WI38 (cell line): ENCODE measurements around the gene RABL6.
"Not testable (repeated sequence)": the region's sequence is repeated elsewhere in the genome, so short reads cannot be mapped to it uniquely, and the experiment has no call there.

ENCODE experiments used
- H3K4me3 ChIP-seq: 2 replicates; pipeline ENCODE4 v1.5.1; 2011; ENCODE audit warnings: low read depth, mild to moderate bottlenecking, control low read depth, low read length
- CTCF ChIP-seq: IDR thresholded peaks from 2 replicates; pipeline ENCODE4 v1.5.1; 2012; ENCODE audit warnings: low read depth, mild to moderate bottlenecking, control low read depth, low read length

RABL6 gene

GRCh38 chr9:136868644-136869043 is 60.9 kb downstream of the RABL6 start:
- no peak overlapping the region for H3K4me3 ChIP-seq
- TF ChIP-seq CTCF, result no peak

GRCh38 chr9:136869611-136870010 is 61.9 kb downstream of the RABL6 start:
- not testable (repeated sequence) for H3K4me3 ChIP-seq

- no peak overlapping the region for H3K4me3 ChIP-seq
- no peak for TF ChIP-seq CTCF
These were observed 67.4 kb downstream of the RABL6 start for GRCh38 chr9:136875155-136875554.

- no peak overlapping the region for H3K4me3 ChIP-seq
- TF ChIP-seq CTCF, result no peak
These were observed 68.7 kb downstream of the RABL6 start for GRCh38 chr9:136876476-136876875.

- TF ChIP-seq CTCF, result no peak
These were observed 72.9 kb downstream of the RABL6 start for GRCh38 chr9:136880651-136881050.

GRCh38 chr9:136881691-136882108 is 74.0 kb downstream of the RABL6 start:
- TF ChIP-seq CTCF, result no peak
- no peak overlapping the region for H3K4me3 ChIP-seq

More at GRCh38 chr9:136880651-136881050, 72.9 kb downstream of the RABL6 start:
- H3K4me3 ChIP-seq, result no peak overlapping the region

GRCh38 chr9:136882109-136882946 is 74.6 kb downstream of the RABL6 start:
- TF ChIP-seq CTCF, result no peak

GRCh38 chr9:136882947-136883283 is 75.2 kb downstream of the RABL6 start:
- not testable (repeated sequence) for H3K4me3 ChIP-seq

More at GRCh38 chr9:136882109-136882946, 74.6 kb downstream of the RABL6 start:
- H3K4me3 ChIP-seq, result peak overlapping the region; percentile 6; the same call in 1 of the 2 replicates

- H3K4me3 ChIP-seq, result not testable (repeated sequence)
These were observed 75.9 kb downstream of the RABL6 start for GRCh38 chr9:136883670-136884069.
